BE2C (cell line): ENCODE data around the gene KLF11.
A peak's percentile ranks its signal among the peaks of the same experiment; 100 is the strongest.

Experiments used
- DNase-seq: peaks from one replicate; pipeline ENCODE4 v3.0.0-alpha.2; 2020
- H3K27me3 ChIP-seq: fragments of 250-450 bp; sonication (Bioruptor Pico); 2 replicates; pipeline ENCODE4 v1.5.1; 2020; ENCODE audit warnings: mild to moderate bottlenecking
- H3K36me3 ChIP-seq: fragments of 250-450 bp; sonication (Bioruptor Pico); 2 replicates; pipeline ENCODE4 v1.5.1; 2020; ENCODE audit warnings: mild to moderate bottlenecking
- H3K4me1 ChIP-seq: fragments of 250-450 bp; sonication (Bioruptor Pico); 2 replicates; pipeline ENCODE4 v1.5.1; 2020
- H3K4me3 ChIP-seq: 2 replicates; pipeline ENCODE4 v1.5.1; 2011; ENCODE audit warnings: low read depth, low read length
- H3K9me3 ChIP-seq: fragments of 250-450 bp; sonication (Bioruptor Pico); 2 replicates; pipeline ENCODE4 v1.5.1; 2020
- TF ChIP-seq, protein P1 (sequence below): IDR thresholded peaks from 2 replicates; pipeline ENCODE4 v1.5.1; 2012; ENCODE audit warnings: mild to moderate bottlenecking, low read depth, low read length

The KLF11 gene

GRCh38 chr2:10072656-10073480 is 29.5 kb downstream of the KLF11 start:
- Histone ChIP-seq H3K9me3 (no peaks in the 10 kb centered on the region), H3K4me1 (no peaks in the 10 kb centered on the region), H3K36me3 (no peaks in the 10 kb centered on the region), H3K27me3 (peaks cover 45% of the 10 kb centered on the region), H3K4me3 (no peak overlapping the region)
- TF ChIP-seq, protein P1, sequence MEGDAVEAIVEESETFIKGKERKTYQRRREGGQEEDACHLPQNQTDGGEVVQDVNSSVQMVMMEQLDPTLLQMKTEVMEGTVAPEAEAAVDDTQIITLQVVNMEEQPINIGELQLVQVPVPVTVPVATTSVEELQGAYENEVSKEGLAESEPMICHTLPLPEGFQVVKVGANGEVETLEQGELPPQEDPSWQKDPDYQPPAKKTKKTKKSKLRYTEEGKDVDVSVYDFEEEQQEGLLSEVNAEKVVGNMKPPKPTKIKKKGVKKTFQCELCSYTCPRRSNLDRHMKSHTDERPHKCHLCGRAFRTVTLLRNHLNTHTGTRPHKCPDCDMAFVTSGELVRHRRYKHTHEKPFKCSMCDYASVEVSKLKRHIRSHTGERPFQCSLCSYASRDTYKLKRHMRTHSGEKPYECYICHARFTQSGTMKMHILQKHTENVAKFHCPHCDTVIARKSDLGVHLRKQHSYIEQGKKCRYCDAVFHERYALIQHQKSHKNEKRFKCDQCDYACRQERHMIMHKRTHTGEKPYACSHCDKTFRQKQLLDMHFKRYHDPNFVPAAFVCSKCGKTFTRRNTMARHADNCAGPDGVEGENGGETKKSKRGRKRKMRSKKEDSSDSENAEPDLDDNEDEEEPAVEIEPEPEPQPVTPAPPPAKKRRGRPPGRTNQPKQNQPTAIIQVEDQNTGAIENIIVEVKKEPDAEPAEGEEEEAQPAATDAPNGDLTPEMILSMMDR: peak; percentile 96
- DNase-seq: peak; percentile 89

DNA sequence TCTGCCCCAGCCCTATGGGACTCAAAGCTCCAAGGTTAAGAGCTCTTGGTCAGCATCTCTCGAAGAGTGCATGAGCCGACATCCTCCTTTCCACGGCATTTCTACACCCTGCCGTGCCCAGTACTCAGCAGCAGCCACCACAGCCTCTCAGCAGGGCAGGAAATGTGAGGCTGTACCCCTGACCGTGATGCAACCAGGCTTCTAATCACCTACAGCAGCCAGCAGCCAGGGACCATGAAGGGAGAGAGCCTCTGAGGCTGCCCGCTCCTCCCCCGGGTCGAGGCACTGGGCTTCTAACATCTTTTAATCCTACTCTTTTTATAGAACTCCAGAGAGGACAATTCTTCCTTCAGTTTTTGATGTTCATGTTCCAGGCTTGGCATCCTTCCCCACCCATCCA is 30.4 kb downstream of the KLF11 start:
- TF ChIP-seq, protein P1: no peak
- no peaks in the 10 kb centered on the region for H3K9me3 ChIP-seq
- H3K27me3 ChIP-seq: peaks cover 53% of the 10 kb centered on the region
- DNase-seq: no peak
- H3K4me3 ChIP-seq: no peak overlapping the region
- H3K36me3 ChIP-seq: no peaks in the 10 kb centered on the region
- no peaks in the 10 kb centered on the region for H3K4me1 ChIP-seq

- Histone ChIP-seq H3K27me3 (peaks cover 67% of the 10 kb centered on the region), H3K4me3 (no peak overlapping the region), H3K36me3 (no peaks in the 10 kb centered on the region), H3K4me1 (no peaks in the 10 kb centered on the region), H3K9me3 (no peaks in the 10 kb centered on the region)
- TF ChIP-seq, protein P1: no peak
- no peak for DNase-seq
These were observed 31.8 kb downstream of the KLF11 start for GRCh38 chr2:10075101-10075500.

- H3K9me3 ChIP-seq: no peaks in the 10 kb centered on the region
- no peak for DNase-seq
- no peaks in the 10 kb centered on the region for H3K4me1 ChIP-seq
- H3K27me3 ChIP-seq: peaks cover 73% of the 10 kb centered on the region
- TF ChIP-seq, protein P1: no peak
- no peak overlapping the region for H3K4me3 ChIP-seq
- no peaks in the 10 kb centered on the region for H3K36me3 ChIP-seq
These were observed 32.3 kb downstream of the KLF11 start for GRCh38 chr2:10075571-10076209.

DNA sequence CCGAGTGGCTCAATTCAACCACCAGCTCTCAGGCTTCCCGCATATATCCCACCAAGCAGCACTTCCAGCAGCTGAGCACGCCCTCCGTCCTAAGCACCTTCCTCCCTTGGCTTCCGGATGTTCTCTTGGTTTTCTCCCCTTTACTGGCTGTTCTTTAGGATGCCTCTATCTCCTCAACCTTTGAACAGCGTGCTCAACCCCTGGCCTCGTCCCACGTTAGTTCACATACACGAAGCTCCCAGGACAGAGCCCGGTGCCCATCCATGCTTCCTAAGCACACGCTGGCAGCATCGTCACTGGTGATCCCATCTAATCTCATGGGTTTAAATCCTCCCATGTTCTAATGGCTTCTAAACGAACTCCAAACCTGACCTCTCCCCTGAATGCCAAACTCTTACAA is 33.2 kb downstream of the KLF11 start:
- Histone ChIP-seq H3K9me3 (no peaks in the 10 kb centered on the region), H3K36me3 (no peaks in the 10 kb centered on the region), H3K4me3 (no peak overlapping the region), H3K4me1 (no peaks in the 10 kb centered on the region), H3K27me3 (peaks cover 81% of the 10 kb centered on the region)
- TF ChIP-seq, protein P1: no peak
- DNase-seq: no peak

- TF ChIP-seq, protein P1: no peak
- Histone ChIP-seq H3K9me3 (no peaks in the 10 kb centered on the region), H3K4me3 (no peak overlapping the region), H3K4me1 (no peaks in the 10 kb centered on the region), H3K27me3 (peaks cover 87% of the 10 kb centered on the region), H3K36me3 (no peaks in the 10 kb centered on the region)
- no peak for DNase-seq
These were observed 33.7 kb downstream of the KLF11 start for GRCh38 chr2:10076988-10077527.
